Renal pelvis (tissue), 4 donors: ENCODE results near the gene CCDC33. TPM values are rescaled to one million over a fixed set of nuclear protein-coding genes. Genes with fewer than 3 reads are reported as not detected.

ENCODE experiments used
- DNase-seq: peaks from one replicate; pipeline ENCODE4 v3.0.0-alpha.2; 2013
- polyA plus RNA-seq, 3 donors: library from polyadenylated mRNA; unstranded; fragments of 120-200 nt; gene quantifications; one replicate each; pipeline ENCODE4 v1.2.1, GENCODE V29; 2013; ENCODE audit not compliant: insufficient read length in 3 of 3

CCDC33 gene
- polyA plus RNA-seq, 3 donors = 4.7 to 9.1 (median 8.7) TPM

DNA sequence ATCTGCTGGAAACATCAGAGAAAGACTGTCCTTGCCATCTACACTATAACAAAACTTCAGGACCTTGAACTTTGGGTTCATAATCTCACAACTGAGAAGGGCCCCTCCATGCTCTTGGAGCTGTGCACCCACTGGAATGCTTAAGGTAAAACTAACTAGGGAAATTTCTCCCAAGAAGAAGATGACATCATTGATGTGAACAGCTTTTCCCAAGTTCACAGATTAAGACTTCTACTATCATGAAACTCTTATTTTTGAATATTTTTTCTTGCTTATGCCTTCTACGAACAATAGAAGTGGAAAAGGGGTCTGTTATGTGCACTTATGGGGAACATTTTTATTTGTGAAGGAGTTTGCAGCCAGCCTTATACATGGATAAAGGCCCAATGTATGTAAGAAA lies 126.4 kb downstream of the CCDC33 start:
- no peak for DNase-seq

GRCh38 chr15:74364936-74365597 lies 128.9 kb downstream of the CCDC33 start:
- no peak for DNase-seq

GRCh38 chr15:74365598-74366445 lies 129.7 kb downstream of the CCDC33 start:
- no peak for DNase-seq

- DNase-seq = no peak
Measured at GRCh38 chr15:74367296-74367854, 131.2 kb downstream of the CCDC33 start, which contains the start of gene CYP11A1. Gene CYP11A1, minus strand, starts transcription at chr15:74367646. Its CDS starts 61 bp downstream, at chr15:74367585.

DNA sequence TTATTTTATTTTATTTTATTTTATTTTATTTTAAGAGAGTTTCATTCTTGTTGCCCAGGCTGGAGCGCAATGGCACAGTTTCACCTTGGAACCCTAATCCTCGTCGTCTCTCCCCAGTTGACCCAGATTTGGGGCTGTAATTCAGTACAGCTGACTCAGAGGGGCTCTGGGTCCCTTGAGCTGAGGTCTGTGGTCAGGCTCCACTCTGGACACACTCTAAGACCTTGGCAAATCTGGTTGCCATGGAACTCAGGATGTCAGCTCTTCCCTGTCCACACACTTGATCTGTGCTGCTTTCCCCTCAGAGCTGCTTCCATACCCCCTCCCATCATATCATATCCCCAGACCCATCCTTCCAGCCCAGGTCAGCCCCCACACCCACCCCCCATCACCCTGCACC lies 132.0 kb downstream of the CCDC33 start:
- no peak for DNase-seq

- DNase-seq = no peak
Measured at GRCh38 chr15:74369084-74369745, 133.1 kb downstream of the CCDC33 start.

- DNase-seq = no peak
Measured at GRCh38 chr15:74369756-74370155, 133.6 kb downstream of the CCDC33 start.

- no peak for DNase-seq
Measured at GRCh38 chr15:74370471-74370870, 134.3 kb downstream of the CCDC33 start.

- no peak for DNase-seq
Measured at GRCh38 chr15:74373056-74373650, 137.0 kb downstream of the CCDC33 start.

DNA sequence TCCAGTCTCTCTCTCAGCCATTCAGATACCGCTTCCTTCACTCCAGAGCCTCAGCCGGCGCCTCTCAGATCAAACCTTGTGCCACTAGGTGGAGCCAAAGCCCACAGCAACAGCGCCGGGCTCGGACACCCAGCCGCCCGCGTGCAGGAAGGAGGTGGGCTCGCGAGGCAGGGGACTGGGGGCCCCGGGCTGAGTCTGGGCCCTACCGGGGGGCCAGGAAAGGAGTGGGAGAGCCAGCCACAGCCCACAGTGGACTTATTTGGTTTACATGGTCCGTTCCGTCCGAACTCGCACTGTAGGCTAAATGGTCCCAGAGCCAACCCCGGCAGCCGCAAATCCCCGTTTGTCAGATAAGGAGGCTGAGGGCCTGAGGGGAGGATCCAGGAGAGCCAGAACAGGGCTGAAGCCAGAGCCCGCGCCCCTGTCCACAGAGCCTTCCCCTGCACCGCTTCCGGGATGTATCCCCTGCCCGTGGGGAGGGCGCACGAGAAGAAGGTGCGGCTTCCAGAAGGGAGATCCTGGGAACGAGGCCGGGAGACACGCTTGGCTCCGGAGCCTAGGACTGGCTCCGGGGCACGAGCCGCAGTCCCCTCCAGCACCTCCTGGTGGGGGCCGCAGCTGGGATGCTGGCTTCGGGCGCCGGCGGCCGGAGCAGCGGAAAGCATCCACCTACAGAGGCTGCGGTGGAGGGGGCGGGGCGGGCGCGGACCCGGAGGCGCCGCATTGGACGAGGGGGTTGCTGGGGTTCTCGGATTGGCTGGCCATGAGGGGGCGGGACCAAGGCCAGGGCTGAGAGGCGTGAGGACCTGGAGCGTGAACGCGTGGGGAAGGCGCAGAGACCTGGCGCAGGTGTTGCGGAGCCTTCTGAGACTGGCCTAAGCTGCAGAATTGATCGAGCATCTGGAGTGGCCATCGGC lies 137.9 kb downstream of the CCDC33 start:
- peak; percentile 90 for DNase-seq

DNA sequence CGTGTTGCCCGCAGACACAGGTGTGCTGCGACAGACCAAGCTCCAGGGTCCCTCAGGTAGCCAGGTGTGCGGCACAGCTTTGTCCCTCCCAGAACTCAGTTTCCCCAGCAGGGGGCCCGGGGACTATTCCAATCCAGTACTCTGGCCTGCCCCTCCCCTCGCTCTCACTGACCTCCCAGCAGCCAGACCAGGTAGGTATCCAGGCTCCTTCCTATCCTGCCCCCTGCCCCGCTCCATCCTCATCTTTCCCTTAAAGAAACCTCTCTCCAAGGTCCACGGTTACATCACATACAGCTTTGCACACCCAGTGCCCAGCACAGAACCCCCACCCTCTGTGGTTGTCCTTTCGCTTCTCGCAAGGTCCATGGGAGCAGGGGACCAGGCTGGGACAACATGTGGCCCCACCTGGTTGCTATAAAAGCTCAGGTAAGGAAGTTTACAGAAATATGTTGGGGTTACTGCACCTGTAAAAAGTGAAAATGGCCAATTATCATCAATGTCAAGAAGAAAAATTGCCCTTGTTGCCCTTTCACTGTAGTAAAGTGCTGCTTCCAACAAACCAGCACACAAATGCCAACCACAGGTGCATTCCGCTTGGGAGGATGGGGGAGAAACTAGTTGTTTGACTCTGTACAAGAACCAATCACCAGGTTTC lies 138.6 kb downstream of the CCDC33 start:
- no peak for DNase-seq

GRCh38 chr15:74375303-74375693 lies 139.2 kb downstream of the CCDC33 start:
- peak; percentile 81 for DNase-seq

- DNase-seq = no peak
Measured at GRCh38 chr15:74376226-74376625, 140.1 kb downstream of the CCDC33 start.

DNA sequence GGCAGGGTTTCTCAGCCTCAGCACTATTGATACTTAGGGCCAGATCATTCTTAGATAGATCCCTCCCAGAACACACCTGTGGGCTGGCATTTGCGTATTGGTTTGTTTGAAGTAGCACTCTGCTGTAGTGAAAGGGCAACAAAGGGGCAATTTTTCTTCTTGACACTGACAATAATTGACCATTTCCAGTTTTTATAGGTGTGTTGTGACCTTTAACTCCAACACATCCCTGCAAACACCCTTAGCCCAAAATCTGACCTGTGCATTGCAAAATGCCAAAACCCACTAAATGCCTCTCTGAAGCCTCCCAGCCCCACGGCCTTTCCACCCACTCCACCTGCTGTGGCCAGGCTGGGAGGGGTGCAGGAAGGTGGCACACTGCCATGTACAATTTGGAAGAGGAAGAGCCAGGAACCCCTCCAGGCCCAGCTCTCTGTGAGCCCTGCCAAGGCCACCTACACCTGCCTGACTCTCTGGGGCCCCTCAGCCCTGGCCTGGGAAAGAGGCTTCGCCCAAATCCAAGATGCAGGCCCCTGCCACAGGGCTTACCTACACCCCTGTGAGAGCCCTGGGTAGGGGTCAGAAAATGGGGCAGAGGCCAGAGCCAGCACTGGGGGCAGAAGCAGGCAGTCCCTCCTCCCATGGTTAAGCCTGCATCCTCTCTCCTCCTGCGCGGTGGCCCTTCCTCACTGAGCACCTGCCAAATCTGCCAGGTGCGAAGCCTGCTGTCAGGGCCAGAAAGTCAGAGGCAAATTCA lies 140.9 kb downstream of the CCDC33 start:
- no peak for DNase-seq

GRCh38 chr15:74377831-74378766 lies 142.0 kb downstream of the CCDC33 start:
- DNase-seq = no peak

- peak; percentile 83 for DNase-seq
Measured at GRCh38 chr15:74378848-74379247, 142.7 kb downstream of the CCDC33 start.

DNA sequence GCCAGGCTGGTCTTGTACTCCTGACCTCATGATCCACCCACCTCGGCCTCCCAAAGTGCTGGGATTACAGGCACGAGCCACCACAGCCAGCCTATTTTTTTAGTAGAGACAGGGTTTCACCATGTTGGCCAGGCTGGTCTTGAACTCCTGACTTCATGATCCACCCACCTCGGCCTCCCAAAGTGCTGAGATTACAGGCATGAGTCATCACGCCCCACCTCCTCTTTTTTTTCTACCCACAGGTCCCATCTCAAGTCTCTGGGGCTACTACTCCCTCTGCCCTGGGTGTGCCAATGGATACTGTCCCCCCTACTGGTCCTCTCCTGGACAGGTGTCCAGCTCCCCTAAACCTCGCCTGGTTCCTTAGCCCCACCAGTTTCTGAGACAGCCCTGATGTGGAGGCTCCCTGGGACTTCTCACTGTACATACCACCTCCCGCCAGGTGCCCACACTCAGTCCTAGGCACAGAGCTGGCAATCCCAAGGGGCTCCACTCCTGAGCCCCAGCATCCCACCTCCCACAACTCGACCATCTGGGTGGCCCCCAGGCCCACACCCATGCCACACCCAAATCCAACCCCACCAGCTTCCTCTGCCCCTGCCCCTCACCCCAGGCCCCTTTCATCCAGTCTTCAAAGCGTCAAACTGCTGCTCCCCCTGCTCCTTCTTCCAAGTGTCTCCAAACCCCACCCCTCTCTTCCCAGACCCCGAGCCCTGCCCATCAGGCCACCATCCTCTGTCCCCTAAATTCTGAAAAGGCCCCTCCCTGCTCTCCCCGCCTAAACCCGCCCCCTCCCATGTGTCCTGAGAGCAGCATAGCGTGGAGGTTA lies 144.4 kb downstream of the CCDC33 start:
- DNase-seq = no peak

GRCh38 chr15:74381190-74381453 lies 145.0 kb downstream of the CCDC33 start:
- DNase-seq = no peak
